DMS153 (cell line): Measurements from ENCODE around the gene PAQR8.
A peak's percentile ranks its signal among the peaks of the same experiment; 100 is the strongest.

Experiments
- DNase-seq: peaks from one replicate; lab custom pipeline; 2025; lab: John Stamatoyannopoulos, UW

PAQR8 gene, protein sequence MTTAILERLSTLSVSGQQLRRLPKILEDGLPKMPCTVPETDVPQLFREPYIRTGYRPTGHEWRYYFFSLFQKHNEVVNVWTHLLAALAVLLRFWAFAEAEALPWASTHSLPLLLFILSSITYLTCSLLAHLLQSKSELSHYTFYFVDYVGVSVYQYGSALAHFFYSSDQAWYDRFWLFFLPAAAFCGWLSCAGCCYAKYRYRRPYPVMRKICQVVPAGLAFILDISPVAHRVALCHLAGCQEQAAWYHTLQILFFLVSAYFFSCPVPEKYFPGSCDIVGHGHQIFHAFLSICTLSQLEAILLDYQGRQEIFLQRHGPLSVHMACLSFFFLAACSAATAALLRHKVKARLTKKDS

GRCh38 chr6:52361945-52362442, at the start of gene PAQR8:
PAQR8 (plus strand) TSS chr6:52362151; CDS start chr6:52403214, 41,063 bp downstream.
- peak; percentile 49 for DNase-seq

- DNase-seq = no peak
Measured at GRCh38 chr6:52312461-52312860, 49.5 kb upstream of the PAQR8 start.

DNA sequence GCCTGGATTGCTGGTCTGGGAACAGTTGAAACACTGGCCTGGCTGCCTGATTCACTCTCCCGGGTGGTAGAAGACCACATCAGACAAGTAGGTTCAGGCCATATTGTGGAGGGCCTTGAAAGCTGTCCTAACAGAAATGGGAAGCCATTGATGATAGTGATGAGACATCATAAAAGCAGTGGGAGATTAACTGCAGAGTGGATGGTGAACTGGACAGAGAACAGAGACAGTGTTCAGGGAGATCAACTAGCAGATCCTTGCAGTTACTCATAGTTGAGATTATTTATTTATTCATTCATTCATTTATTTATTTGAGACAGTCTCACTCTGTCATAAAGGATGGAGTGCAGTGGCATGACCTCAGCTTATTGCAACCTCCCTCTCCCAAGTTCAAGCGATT, 47.2 kb upstream of the PAQR8 start:
- DNase-seq = no peak

DNA sequence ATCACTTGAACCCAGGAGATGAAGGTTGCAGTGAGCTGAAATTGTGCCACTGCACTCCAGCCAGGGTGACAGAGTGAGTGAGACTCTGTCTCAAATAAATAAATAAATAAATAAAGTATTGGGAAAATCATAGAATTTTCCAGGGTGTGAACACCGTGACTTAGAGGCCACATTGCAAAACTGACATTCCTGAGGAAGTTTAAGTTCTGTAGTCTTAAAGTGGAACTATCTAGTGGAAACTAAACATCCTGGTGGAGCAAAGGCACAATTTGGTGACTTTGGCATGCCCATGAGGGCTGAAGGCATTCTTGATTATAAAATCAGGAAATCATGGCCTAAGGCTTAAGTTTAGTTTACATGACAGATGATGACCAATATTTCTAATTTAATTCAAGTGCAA, 44.7 kb upstream of the PAQR8 start:
- no peak for DNase-seq

GRCh38 chr6:52317841-52318581, 43.9 kb upstream of the PAQR8 start:
- DNase-seq = no peak

- no peak for DNase-seq
Measured at GRCh38 chr6:52324189-52324588, 37.8 kb upstream of the PAQR8 start.

DNA sequence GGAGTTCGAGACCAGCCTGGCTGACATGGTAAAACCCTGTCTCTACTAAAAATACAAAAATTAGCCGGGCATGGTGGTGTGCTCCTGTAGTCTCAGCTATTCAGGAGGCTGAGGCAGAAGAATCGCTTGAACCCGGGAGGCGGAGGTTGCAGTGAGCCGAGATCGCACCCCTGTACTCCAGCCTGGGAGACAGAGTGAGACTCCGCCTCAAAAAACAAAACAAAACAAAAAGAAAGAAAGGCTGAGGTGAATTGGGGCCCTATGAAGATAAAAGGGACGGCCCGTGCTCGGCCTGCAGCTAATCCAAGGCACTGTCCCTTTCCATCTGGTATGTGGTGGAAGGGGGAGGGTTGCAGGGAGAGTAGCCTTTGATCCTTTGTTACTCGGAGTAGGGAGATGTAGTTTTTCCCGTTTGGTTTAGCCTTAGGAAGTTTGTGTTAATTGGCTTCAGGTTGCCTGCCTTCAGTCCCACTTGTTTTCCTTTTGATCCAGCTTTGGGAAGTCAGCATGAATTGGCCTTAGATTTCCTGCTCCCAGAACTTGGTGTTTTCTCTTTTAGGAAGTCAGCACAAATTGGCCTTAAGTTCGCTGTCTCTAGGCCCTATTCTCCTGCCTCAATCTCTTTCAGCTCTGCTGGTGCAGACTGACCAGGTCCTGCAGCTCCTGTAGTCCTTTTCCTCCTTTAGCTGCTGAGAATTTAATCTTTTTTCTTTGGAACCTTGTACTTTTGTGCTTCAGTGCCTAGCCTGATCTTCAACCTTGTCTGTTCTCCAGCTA, 36.1 kb upstream of the PAQR8 start:
- DNase-seq = no peak

DNA sequence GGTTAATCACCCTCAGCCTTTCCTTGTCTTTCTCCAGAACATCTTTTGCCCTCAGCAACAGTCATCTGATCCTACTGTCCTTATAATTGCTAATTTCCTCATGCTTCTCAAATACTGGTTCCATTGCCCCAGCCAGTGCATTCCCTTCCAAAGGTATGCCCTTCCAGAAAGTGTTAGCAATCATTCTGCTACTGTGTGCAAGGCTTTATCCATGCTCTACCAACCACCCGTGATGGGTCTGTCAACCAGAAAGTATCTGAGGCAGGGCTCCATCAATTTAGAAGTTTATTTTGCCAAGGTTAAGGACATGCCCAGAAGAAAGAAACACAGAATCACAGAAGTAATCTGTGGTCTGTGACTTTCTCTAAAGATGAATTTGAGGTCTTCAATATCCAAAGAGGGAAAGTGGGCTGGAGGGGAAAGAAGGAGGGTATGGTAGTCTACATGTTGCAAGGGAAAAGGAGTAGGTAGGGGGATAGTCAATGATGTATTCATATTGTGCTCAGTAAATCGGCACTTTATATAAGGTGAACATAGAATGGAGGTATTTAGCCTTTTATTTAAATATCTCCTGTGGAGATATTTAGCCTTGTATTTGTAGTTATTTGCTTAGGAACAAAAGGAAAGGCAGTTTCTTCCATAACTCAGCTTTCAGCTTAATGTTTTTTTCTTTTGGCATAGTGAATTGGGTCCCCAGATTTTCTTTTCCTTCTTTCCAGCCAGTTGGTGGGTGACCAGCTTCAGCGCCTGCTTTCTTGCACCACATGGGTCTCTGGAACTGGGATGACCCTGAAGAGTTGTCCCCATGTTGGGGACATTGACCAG, 35.2 kb upstream of the PAQR8 start:
- no peak for DNase-seq

DNA sequence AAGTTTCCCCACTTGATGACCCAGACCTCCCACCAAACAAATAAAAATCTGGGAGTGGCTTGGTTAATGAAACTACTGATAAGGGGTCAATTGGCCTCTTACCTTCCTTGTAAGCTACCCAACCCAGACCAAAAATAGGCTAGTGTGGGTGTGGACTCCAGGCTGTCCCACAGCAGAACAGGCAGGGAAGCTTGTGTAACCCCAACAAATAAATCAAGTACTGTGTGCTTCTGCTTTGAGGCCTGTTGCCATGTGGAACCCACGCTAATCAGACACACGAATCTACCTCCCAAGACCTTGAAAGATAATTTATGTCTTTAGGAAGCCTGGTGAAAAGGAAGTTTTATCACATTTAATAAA, 33.7 kb upstream of the PAQR8 start:
- peak; percentile 8 for DNase-seq

DNA sequence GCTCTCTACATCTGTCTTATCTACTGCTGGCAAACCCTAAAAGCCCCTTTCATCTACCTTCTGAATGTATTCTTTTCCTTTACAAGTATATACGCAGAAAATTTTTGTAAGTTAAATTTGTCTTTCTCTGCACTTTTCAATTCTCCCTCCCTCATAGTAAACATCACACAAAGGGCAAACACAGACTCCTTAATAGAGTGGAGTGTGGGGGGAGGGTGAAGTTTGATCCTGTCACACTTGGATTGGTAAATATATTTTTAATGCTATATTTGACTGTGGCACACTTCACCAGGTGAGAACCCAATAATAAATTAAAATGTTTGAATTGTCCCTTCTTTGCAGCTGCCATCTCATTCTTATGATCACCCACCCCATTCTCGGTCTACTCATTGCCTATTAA, 33.2 kb upstream of the PAQR8 start:
- DNase-seq = peak; percentile 62

DNA sequence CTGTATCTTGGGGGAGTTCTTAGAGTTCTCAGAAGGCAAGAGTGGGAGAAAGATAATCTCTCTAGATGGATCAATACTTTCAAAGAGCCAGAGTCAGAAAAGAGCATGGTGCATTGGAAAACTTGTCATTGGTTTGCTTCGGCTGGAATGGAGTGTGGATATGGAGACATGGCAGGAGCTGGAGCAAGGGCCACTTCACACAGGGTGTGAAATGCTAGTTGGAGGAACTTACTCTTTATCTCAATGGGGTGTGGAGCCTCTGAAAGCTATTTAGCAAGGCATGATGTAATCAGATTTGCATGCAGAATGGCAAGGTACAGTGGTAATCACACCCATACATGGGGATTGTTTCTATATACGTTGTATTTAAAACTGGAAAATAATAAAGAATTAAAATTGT, 31.5 kb upstream of the PAQR8 start:
- peak; percentile 25 for DNase-seq

DNA sequence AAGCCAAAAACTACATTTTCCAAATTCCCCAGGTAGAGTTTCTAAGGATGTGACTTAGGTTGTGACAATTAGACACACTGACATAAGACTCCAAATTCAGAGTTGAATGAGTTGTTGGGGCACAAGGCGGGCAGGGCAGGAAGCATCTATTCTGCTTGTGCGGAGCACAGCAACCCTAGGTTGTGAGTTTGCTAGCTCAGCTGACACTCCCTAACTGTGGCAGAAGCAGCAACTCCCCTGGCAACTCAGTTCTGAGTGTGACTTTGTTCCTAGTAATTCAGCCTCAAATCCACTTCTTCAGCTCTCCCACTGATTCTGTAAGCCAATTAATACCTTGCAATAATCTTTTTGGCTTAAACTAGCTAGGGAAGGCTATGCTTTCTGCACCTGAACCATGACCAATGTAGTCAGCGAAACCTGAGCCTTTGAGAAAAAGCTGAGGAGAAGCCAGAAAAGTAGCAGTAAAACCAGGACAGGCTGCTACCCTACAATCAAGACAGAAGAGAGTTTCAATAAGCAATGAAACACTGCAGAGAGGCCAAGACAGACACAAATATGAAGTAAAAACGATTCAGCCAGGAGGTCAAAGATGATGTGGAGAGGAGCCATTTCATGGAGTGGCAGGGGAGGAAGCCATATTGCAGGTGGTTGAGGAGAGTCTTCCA, 30.0 kb upstream of the PAQR8 start:
- DNase-seq = no peak

DNA sequence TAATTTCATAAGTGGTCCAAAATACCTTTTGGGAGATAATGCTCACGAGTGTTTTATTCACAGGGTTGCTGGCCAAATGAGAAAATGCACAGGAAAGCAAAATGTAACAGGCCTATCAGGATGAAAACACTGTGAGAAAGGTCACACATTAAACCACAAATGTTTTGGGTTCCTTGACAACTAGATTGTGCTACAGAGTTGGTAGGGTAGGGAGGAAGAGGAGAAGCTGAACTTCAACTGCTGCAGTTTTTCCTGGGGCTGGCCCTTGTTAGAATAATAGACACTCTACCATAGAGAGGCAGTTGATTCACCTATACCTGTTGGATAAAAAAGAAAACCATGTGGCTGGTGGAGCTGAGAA, 28.1 kb upstream of the PAQR8 start:
- DNase-seq = no peak

GRCh38 chr6:52335576-52335975, 26.4 kb upstream of the PAQR8 start:
- no peak for DNase-seq

GRCh38 chr6:52336919-52337561, 24.9 kb upstream of the PAQR8 start:
- DNase-seq = no peak

- DNase-seq = no peak
Measured at GRCh38 chr6:52337633-52338290, 24.2 kb upstream of the PAQR8 start.

GRCh38 chr6:52340603-52340880, 21.4 kb upstream of the PAQR8 start:
- DNase-seq = no peak

DNA sequence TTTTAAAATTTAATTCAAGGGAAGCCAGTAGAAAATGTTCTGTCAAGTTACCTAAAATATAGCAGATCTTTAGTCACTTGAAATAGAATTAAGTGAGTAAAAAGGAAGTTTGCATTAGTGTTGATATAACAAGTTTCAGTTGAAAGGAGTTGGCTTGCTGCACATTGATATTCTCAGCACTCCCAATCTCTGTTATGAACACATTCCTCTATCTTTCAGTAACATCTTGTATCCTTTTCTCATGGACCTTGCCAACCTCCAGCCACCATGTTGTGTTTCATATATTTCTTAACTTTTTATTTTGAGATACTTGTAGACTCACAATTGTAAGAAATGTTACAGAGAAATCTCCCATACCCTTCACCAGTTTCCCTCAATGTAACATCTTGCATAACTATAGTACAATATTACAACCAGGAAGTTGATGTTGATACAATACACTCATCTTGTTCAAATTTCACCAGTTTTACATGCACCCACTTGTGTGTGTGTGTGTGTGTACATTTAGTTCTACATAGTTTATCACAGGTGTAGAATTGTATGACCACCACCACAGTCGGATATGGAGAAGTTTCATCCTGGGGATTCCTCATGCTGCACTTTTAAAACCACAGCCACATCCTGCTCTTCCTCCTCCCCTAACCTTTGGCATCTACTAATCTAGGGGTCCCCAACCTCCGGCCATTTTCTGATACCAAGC, 20.2 kb upstream of the PAQR8 start:
- DNase-seq = no peak

- DNase-seq = no peak
Measured at GRCh38 chr6:52345311-52345710, 16.6 kb upstream of the PAQR8 start.

GRCh38 chr6:52346503-52346902, 15.4 kb upstream of the PAQR8 start:
- DNase-seq = no peak
